ENCODE measurements around the gene PIP5K1B. TPM values are rescaled to one million over a fixed set of nuclear protein-coding genes. Genes with fewer than 3 reads are reported as not detected.
A peak's percentile ranks its signal among the peaks of the same experiment; 100 is the strongest.

PIP5K1B gene
- total RNA-seq, 2 donors from 2014 or later = 18.4 to 44.8 TPM

GRCh38 chr9:69027355-69028097, 322.5 kb downstream of the PIP5K1B start:
- no peaks in the 10 kb centered on the region for H3K4me1 ChIP-seq
- peaks cover 0 to 6% of the 10 kb centered on the region in 2 donors for H3K9me3 ChIP-seq
- H3K36me3 ChIP-seq = no peaks in the 10 kb centered on the region
- no peaks in the 10 kb centered on the region for H3K27me3 ChIP-seq
- H3K4me3 ChIP-seq = no peak overlapping the region
- H3K27ac ChIP-seq = no peak overlapping the region
- peak in 1 of 2 donors; percentile 78 for TF ChIP-seq CTCF (IDR thresholded peaks at IDR 0.05)
- no peak for DNase-seq (ENCODE audit: low spot score)

DNA sequence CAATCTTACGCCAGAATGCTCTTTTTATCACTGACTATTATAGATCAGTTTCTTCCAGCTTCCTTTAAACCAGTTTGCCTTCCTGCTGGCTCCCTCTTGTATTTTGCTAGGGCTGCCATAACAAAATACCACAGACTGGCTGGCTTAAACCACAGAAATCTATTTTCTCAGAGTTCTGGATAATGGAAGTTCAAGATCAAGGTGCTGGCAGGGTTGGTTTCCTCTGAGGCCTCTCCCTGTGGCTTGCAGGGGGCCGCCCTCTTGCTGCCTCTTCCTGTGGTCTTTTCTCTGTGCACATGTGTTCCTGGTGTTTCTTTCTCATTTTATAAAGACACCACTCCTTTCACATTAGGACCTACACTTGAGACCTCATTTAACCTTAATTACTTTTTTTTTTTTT, 323.7 kb downstream of the PIP5K1B start:
- TF ChIP-seq CTCF (IDR thresholded peaks at IDR 0.05) = no peak
- Histone ChIP-seq H3K4me1 (no peaks in the 10 kb centered on the region), H3K36me3 (no peaks in the 10 kb centered on the region), H3K4me3 (no peak overlapping the region), H3K27ac (no peak overlapping the region), H3K9me3 (peaks cover 0 to 6% of the 10 kb centered on the region in 2 donors), H3K27me3 (no peaks in the 10 kb centered on the region)
- DNase-seq (ENCODE audit: low spot score) = no peak

GRCh38 chr9:69029535-69029934, 324.5 kb downstream of the PIP5K1B start:
- Histone ChIP-seq H3K4me1 (no peaks in the 10 kb centered on the region), H3K36me3 (no peaks in the 10 kb centered on the region), H3K4me3 (no peak overlapping the region), H3K27me3 (no peaks in the 10 kb centered on the region), H3K27ac (no peak overlapping the region), H3K9me3 (peaks cover 0 to 6% of the 10 kb centered on the region in 2 donors)
- no peak for DNase-seq (ENCODE audit: low spot score)
- no peak for TF ChIP-seq CTCF (IDR thresholded peaks at IDR 0.05)

GRCh38 chr9:69030851-69031645, 326.0 kb downstream of the PIP5K1B start:
- Histone ChIP-seq H3K4me1 (peaks cover 0 to 5% of the 10 kb centered on the region in 2 donors), H3K9me3 (peaks cover 0 to 6% of the 10 kb centered on the region in 2 donors), H3K27ac (no peak overlapping the region), H3K4me3 (no peak overlapping the region), H3K36me3 (no peaks in the 10 kb centered on the region), H3K27me3 (no peaks in the 10 kb centered on the region)
- TF ChIP-seq CTCF (IDR thresholded peaks at IDR 0.05) = no peak
- no peak for DNase-seq (ENCODE audit: low spot score)

DNA sequence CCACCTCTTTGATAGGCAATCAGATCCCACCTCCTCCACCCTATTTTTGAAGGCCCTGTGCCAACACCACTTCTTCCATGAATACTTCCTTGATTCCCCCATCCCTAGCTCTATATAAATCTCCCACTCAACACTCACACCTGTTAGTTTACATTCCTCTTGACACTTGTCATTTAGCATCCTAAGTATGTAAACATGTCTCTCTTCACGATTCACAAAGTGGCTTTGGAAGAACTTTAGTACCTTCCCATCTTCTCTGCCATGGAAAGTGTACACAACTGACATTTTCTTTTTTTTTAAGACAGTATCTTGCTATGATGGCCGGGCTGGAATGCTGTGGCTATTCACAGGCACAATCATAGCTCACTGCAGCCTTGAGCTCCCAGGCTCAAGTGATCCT, 329.0 kb downstream of the PIP5K1B start:
- no peaks in the 10 kb centered on the region for H3K27me3 ChIP-seq
- no peaks in the 10 kb centered on the region for H3K36me3 ChIP-seq
- H3K4me1 ChIP-seq = peaks cover 0 to 12% of the 10 kb centered on the region in 2 donors
- TF ChIP-seq CTCF (IDR thresholded peaks at IDR 0.05) = no peak
- H3K9me3 ChIP-seq = peaks cover 0 to 6% of the 10 kb centered on the region in 2 donors
- H3K27ac ChIP-seq = no peak overlapping the region
- H3K4me3 ChIP-seq = no peak overlapping the region
- no peak for DNase-seq (ENCODE audit: low spot score)
